Measurements from ENCODE around the gene SERAC1.

- no peak for TF ChIP-seq CTCF (IDR thresholded peaks at IDR 0.05; ENCODE audit: extremely low read depth in 1 of 2, insufficient read depth in 1 of 2, low read depth in 1 of 2, low read length in 2 of 2)
- TF ChIP-seq POLR2A (IDR thresholded peaks at IDR 0.05; ENCODE audit: low read depth, low read length) = no peak
- TF ChIP-seq EZH2 (IDR thresholded peaks at IDR 0.05; ENCODE audit: borderline replicate concordance, low read depth, low read length, severe bottlenecking) = no peak
- no peak for TF ChIP-seq JUN (IDR thresholded peaks at IDR 0.05; ENCODE audit: borderline replicate concordance, insufficient read depth, insufficient read length, low read depth)
Observed at GRCh38 chr6:158095671-158096070, 72.4 kb downstream of the SERAC1 start.

Measured in endothelial cell of umbilical vein (primary cell).